Measurements from ENCODE around the gene IRF2BP2.
"Not testable (repeated sequence)": the region's sequence is repeated elsewhere in the genome, so short reads cannot be mapped to it uniquely, and the experiment has no call there.

The IRF2BP2 gene

DNA sequence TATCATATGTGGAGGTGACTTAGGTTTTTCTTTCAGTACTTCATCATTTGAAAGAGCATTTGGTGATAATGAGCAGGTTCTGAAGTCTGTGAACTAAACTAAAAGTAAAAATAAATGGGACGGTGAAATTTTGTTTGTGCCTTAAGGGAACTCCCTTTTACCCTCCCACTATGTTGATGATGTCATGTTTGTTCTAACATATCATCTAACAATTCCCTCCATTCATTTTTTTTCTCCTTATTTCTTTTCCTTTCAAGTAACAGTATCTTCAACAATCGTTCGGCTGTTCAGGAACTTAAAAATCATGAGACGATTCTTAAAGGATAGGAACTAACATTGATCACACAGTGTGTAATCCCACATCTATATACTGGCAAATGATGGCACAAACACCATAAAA is 30.0 kb upstream of the IRF2BP2 start:
- Histone ChIP-seq H3K27me3 (replicated peaks; ENCODE audit: insufficient read depth, low read length) (no peaks in the 10 kb centered on the region), H4K20me1 (ENCODE audit: insufficient read depth, low read length) (no peaks in the 10 kb centered on the region), H3K9me3 (replicated peaks; ENCODE audit: insufficient read depth, low read length) (no peaks in the 10 kb centered on the region), H3K9ac (ENCODE audit: low read length) (no peak overlapping the region), H3K79me2 (ENCODE audit: low read length) (no peaks in the 10 kb centered on the region), H3F3A (ENCODE audit: insufficient read depth, low read length) (no peaks in the 10 kb centered on the region), H3K4me2 (ENCODE audit: low read depth, low read length) (no peak overlapping the region), H3K4me1 (ENCODE audit: low read length) (no peaks in the 10 kb centered on the region), H2AFZ (ENCODE audit: low read length) (no peak overlapping the region), H3K27ac (ENCODE audit: low read length) (no peak overlapping the region), H3K9me2 (replicated peaks; ENCODE audit: insufficient read depth, low read length) (no peaks in the 10 kb centered on the region), H3K36me3 (replicated peaks; ENCODE audit: insufficient read depth, low read length) (no peaks in the 10 kb centered on the region), H3K4me3 (ENCODE audit: low read length) (no peak overlapping the region)
- no peak for DNase-seq
- TF ChIP-seq EZH2phosphoT487 (IDR thresholded peaks at IDR 0.05; ENCODE audit: low read length) = no peak

- Histone ChIP-seq H3K4me2 (ENCODE audit: low read depth, low read length) (no peak overlapping the region), H3K27ac (ENCODE audit: low read length) (no peak overlapping the region), H3K4me1 (ENCODE audit: low read length) (no peaks in the 10 kb centered on the region), H3K4me3 (ENCODE audit: low read length) (no peak overlapping the region), H3K9me3 (replicated peaks; ENCODE audit: insufficient read depth, low read length) (no peaks in the 10 kb centered on the region), H4K20me1 (ENCODE audit: insufficient read depth, low read length) (no peaks in the 10 kb centered on the region), H3K79me2 (ENCODE audit: low read length) (no peaks in the 10 kb centered on the region), H2AFZ (ENCODE audit: low read length) (no peak overlapping the region), H3K27me3 (replicated peaks; ENCODE audit: insufficient read depth, low read length) (no peaks in the 10 kb centered on the region), H3K9ac (ENCODE audit: low read length) (no peak overlapping the region), H3F3A (ENCODE audit: insufficient read depth, low read length) (no peaks in the 10 kb centered on the region), H3K36me3 (replicated peaks; ENCODE audit: insufficient read depth, low read length) (no peaks in the 10 kb centered on the region), H3K9me2 (replicated peaks; ENCODE audit: insufficient read depth, low read length) (no peaks in the 10 kb centered on the region)
- no peak for DNase-seq
- TF ChIP-seq CTCF (IDR thresholded peaks at IDR 0.05; ENCODE audit: low read length) (no peak), EZH2 (optimal IDR thresholded peaks at IDR 0.05; ENCODE audit: low read depth, low read length) (no peak), EZH2phosphoT487 (IDR thresholded peaks at IDR 0.05; ENCODE audit: low read length) (no peak)
Observed at GRCh38 chr1:234638832-234639799, 29.1 kb upstream of the IRF2BP2 start.

DNA sequence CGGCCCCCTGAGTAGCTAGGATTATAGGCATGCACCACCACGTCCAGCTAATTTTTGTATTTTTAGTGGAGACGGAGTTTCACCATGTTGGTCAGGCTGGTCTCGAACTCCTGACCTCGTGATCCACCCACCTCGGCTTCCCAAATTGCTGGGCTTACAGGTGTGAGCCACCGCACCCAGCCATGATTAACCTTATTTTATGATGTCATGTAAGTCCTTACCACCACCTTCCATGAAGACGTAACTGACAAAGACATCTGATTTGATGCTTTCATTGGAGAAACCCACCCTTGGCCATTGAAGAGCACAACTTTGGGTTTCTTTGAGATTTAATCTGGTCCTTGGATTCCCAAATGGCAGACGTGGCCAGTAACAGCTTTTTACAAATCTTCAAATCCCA is 24.9 kb upstream of the IRF2BP2 start:
- not testable (repeated sequence) for H3K79me2 ChIP-seq (ENCODE audit: low read length); H3K27me3 ChIP-seq (replicated peaks; ENCODE audit: insufficient read depth, low read length); H3K9ac ChIP-seq (ENCODE audit: low read length); H3K9me3 ChIP-seq (replicated peaks; ENCODE audit: insufficient read depth, low read length); H2AFZ ChIP-seq (ENCODE audit: low read length); H3K9me2 ChIP-seq (replicated peaks; ENCODE audit: insufficient read depth, low read length); H3K36me3 ChIP-seq (replicated peaks; ENCODE audit: insufficient read depth, low read length); H3K4me1 ChIP-seq (ENCODE audit: low read length); H3K4me2 ChIP-seq (ENCODE audit: low read depth, low read length); H4K20me1 ChIP-seq (ENCODE audit: insufficient read depth, low read length); H3K4me3 ChIP-seq (ENCODE audit: low read length); DNase-seq; H3F3A ChIP-seq (ENCODE audit: insufficient read depth, low read length); H3K27ac ChIP-seq (ENCODE audit: low read length)

- no peaks in the 10 kb centered on the region for H3K9me3 ChIP-seq (replicated peaks; ENCODE audit: insufficient read depth, low read length)
- H3K27ac ChIP-seq (ENCODE audit: low read length) = no peak overlapping the region
- no peaks in the 10 kb centered on the region for H4K20me1 ChIP-seq (ENCODE audit: insufficient read depth, low read length)
- H3K9me2 ChIP-seq (replicated peaks; ENCODE audit: insufficient read depth, low read length) = no peaks in the 10 kb centered on the region
- TF ChIP-seq EZH2phosphoT487 (IDR thresholded peaks at IDR 0.05; ENCODE audit: low read length) (no peak), EZH2 (optimal IDR thresholded peaks at IDR 0.05; ENCODE audit: low read depth, low read length) (no peak), CTCF (IDR thresholded peaks at IDR 0.05; ENCODE audit: low read length) (no peak)
- no peaks in the 10 kb centered on the region for H3K36me3 ChIP-seq (replicated peaks; ENCODE audit: insufficient read depth, low read length)
- H3K9ac ChIP-seq (ENCODE audit: low read length) = no peak overlapping the region
- no peaks in the 10 kb centered on the region for H3F3A ChIP-seq (ENCODE audit: insufficient read depth, low read length)
- no peak overlapping the region for H3K4me2 ChIP-seq (ENCODE audit: low read depth, low read length)
- no peak overlapping the region for H2AFZ ChIP-seq (ENCODE audit: low read length)
- H3K79me2 ChIP-seq (ENCODE audit: low read length) = no peaks in the 10 kb centered on the region
- no peaks in the 10 kb centered on the region for H3K27me3 ChIP-seq (replicated peaks; ENCODE audit: insufficient read depth, low read length)
- DNase-seq = no peak
- no peak overlapping the region for H3K4me3 ChIP-seq (ENCODE audit: low read length)
- no peaks in the 10 kb centered on the region for H3K4me1 ChIP-seq (ENCODE audit: low read length)
Observed at GRCh38 chr1:234634387-234634786, 24.4 kb upstream of the IRF2BP2 start.
